ENCODE data around the gene SMARCD2. TPM values are rescaled to one million over a fixed set of nuclear protein-coding genes. Genes with fewer than 3 reads are reported as not detected.

Gene SMARCD2
- total and polyA plus RNA-seq, 2 of the 13 experiments (the other 11 are each of a cell fraction or from before 2014, with no cell fraction given) = 122 to 150 TPM

DNA sequence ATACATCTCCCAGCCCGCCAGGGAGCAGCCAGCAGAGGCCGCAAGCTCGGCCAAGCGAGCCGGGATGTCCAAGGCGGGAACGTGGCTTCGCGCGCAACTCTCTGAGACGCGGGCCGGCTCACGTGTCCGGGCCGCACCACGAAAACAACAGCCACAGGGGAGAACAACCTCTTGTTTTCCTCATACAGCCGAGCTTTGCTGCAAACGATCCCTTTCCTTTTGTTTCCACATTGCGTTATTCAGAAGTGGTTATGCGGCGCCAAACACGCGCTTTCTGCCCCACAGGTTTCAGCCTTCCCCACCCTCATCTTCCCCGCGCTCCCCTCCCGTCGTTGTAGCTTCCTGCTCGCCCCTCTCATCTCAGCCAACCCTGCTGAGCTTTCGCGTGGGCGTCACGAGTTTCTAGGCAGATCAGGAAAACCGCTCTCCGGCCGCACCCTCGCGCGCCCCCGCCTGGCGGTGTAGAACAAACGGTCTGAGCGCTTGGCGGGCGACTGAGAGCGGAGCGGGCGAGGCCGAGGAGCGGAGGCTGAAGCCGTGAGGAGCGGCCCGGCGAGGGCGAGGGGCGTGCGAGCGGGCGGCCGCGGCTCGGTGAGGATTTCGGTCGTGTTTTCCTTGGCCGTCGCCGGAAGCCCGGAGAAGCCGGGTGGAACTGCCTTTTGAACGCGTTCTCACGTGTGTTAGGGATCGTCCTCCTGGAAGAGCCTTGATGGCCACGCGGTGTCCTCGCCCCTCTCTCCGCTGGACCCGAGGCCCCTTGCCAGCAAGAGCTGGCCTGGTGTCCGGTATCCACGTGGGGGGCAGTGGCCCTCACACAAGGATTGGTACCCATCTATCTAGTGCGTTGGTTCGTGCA lies 6.6 kb upstream of the SMARCD2 start (continued):
- no peak for TF ChIP-seq KLF15 (CRISPR knock-in tag; IDR thresholded peaks at IDR 0.05; ENCODE audit: borderline replicate concordance)
- peak; percentile 74 for TF ChIP-seq XRCC5 (optimal IDR thresholded peaks at IDR 0.05; ENCODE audit: low read length)
- TF ChIP-seq ZSCAN31 (CRISPR knock-in tag; IDR thresholded peaks at IDR 0.05; ENCODE audit: low read depth) = no peak
- peak; percentile 91 for TF ChIP-seq BHLHE40 (IDR thresholded peaks at IDR 0.05; ENCODE audit: low read length)
- TF ChIP-seq, protein P1, sequence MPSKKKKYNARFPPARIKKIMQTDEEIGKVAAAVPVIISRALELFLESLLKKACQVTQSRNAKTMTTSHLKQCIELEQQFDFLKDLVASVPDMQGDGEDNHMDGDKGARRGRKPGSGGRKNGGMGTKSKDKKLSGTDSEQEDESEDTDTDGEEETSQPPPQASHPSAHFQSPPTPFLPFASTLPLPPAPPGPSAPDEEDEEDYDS (CRISPR knock-in tag; IDR thresholded peaks at IDR 0.05) = no peak
- TF ChIP-seq RFX5 (IDR thresholded peaks at IDR 0.05; ENCODE audit: low read depth, low read length) = peak; percentile 99
- TF ChIP-seq BRCA1 (CRISPR knock-in tag; IDR thresholded peaks at IDR 0.05) = no peak
- TF ChIP-seq ZNF563 (CRISPR knock-in tag; IDR thresholded peaks at IDR 0.05) = no peak
- TF ChIP-seq, protein P2, sequence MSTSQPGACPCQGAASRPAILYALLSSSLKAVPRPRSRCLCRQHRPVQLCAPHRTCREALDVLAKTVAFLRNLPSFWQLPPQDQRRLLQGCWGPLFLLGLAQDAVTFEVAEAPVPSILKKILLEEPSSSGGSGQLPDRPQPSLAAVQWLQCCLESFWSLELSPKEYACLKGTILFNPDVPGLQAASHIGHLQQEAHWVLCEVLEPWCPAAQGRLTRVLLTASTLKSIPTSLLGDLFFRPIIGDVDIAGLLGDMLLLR (CRISPR knock-in tag; IDR thresholded peaks at IDR 0.05) = peak; percentile 47; the same call in 1 of the 2 replicates
- no peak for TF ChIP-seq STAG1 (CRISPR knock-in tag; IDR thresholded peaks at IDR 0.05)
- TF ChIP-seq, protein P3, sequence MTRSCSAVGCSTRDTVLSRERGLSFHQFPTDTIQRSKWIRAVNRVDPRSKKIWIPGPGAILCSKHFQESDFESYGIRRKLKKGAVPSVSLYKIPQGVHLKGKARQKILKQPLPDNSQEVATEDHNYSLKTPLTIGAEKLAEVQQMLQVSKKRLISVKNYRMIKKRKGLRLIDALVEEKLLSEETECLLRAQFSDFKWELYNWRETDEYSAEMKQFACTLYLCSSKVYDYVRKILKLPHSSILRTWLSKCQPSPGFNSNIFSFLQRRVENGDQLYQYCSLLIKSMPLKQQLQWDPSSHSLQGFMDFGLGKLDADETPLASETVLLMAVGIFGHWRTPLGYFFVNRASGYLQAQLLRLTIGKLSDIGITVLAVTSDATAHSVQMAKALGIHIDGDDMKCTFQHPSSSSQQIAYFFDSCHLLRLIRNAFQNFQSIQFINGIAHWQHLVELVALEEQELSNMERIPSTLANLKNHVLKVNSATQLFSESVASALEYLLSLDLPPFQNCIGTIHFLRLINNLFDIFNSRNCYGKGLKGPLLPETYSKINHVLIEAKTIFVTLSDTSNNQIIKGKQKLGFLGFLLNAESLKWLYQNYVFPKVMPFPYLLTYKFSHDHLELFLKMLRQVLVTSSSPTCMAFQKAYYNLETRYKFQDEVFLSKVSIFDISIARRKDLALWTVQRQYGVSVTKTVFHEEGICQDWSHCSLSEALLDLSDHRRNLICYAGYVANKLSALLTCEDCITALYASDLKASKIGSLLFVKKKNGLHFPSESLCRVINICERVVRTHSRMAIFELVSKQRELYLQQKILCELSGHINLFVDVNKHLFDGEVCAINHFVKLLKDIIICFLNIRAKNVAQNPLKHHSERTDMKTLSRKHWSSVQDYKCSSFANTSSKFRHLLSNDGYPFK (CRISPR knock-in tag; IDR thresholded peaks at IDR 0.05; ENCODE audit: borderline replicate concordance) = 0 out of 2 replicates have a peak, but pooled peaks have one; percentile 17
- 0 out of 2 replicates have a peak, but pooled peaks have one; percentile 66 for TF ChIP-seq PCBP1 (IDR thresholded peaks at IDR 0.05; ENCODE audit: borderline replicate concordance, low read depth, low read length)
- TF ChIP-seq IRF2 (CRISPR knock-in tag; IDR thresholded peaks at IDR 0.05) = 0 out of 2 replicates have a peak, but pooled peaks have one; percentile 23
- 0 out of 2 replicates have a peak, but pooled peaks have one; percentile 25 for TF ChIP-seq CCDC6 (CRISPR knock-in tag; IDR thresholded peaks at IDR 0.05)
- TF ChIP-seq, protein P4, sequence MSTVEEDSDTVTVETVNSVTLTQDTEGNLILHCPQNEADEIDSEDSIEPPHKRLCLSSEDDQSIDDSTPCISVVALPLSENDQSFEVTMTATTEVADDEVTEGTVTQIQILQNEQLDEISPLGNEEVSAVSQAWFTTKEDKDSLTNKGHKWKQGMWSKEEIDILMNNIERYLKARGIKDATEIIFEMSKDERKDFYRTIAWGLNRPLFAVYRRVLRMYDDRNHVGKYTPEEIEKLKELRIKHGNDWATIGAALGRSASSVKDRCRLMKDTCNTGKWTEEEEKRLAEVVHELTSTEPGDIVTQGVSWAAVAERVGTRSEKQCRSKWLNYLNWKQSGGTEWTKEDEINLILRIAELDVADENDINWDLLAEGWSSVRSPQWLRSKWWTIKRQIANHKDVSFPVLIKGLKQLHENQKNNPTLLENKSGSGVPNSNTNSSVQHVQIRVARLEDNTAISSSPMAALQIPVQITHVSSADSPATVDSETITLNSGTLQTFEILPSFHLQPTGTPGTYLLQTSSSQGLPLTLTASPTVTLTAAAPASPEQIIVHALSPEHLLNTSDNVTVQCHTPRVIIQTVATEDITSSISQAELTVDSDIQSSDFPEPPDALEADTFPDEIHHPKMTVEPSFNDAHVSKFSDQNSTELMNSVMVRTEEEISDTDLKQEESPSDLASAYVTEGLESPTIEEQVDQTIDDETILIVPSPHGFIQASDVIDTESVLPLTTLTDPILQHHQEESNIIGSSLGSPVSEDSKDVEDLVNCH (CRISPR knock-in tag; IDR thresholded peaks at IDR 0.05) = no peak
- TF ChIP-seq RCOR2 (CRISPR knock-in tag; IDR thresholded peaks at IDR 0.05) = peak; percentile 50; the same call in 1 of the 2 replicates
- TF ChIP-seq YEATS2 (CRISPR knock-in tag; IDR thresholded peaks at IDR 0.05; ENCODE audit: borderline replicate concordance) = 0 out of 2 replicates have a peak, but pooled peaks have one; percentile 24
- TF ChIP-seq, protein P5, sequence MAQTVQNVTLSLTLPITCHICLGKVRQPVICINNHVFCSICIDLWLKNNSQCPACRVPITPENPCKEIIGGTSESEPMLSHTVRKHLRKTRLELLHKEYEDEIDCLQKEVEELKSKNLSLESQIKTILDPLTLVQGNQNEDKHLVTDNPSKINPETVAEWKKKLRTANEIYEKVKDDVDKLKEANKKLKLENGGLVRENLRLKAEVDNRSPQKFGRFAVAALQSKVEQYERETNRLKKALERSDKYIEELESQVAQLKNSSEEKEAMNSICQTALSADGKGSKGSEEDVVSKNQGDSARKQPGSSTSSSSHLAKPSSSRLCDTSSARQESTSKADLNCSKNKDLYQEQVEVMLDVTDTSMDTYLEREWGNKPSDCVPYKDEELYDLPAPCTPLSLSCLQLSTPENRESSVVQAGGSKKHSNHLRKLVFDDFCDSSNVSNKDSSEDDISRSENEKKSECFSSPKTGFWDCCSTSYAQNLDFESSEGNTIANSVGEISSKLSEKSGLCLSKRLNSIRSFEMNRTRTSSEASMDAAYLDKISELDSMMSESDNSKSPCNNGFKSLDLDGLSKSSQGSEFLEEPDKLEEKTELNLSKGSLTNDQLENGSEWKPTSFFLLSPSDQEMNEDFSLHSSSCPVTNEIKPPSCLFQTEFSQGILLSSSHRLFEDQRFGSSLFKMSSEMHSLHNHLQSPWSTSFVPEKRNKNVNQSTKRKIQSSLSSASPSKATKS (CRISPR knock-in tag; IDR thresholded peaks at IDR 0.05) = no peak
